Measurements from ENCODE around the gene SEPTIN11.

DNA sequence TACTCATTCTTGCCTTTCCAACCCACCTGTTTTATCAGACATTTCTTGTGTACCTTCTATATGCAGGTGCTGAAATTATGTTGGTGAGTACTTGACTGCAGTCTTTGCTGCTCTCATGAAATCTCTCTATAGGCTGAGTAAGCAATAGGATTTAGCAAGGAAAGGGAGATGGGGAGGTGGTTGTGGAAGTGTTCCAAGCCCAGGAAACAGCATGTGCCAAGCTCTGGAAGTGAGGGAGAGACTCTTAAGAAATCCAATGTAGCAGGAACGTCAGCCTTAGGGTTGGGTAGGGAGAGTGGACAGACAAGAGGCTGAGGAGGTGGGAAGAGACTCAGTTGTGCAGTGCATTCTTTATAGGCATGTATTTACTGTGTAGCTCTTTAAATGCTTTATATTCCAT, 5.6 kb downstream of the SEPTIN11 start:
- TF ChIP-seq, protein P1, sequence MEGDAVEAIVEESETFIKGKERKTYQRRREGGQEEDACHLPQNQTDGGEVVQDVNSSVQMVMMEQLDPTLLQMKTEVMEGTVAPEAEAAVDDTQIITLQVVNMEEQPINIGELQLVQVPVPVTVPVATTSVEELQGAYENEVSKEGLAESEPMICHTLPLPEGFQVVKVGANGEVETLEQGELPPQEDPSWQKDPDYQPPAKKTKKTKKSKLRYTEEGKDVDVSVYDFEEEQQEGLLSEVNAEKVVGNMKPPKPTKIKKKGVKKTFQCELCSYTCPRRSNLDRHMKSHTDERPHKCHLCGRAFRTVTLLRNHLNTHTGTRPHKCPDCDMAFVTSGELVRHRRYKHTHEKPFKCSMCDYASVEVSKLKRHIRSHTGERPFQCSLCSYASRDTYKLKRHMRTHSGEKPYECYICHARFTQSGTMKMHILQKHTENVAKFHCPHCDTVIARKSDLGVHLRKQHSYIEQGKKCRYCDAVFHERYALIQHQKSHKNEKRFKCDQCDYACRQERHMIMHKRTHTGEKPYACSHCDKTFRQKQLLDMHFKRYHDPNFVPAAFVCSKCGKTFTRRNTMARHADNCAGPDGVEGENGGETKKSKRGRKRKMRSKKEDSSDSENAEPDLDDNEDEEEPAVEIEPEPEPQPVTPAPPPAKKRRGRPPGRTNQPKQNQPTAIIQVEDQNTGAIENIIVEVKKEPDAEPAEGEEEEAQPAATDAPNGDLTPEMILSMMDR (conservative IDR thresholded peaks at IDR 0.05; ENCODE audit: low read depth, low read length): no peak
- TF ChIP-seq EZH2 (IDR thresholded peaks at IDR 0.05; ENCODE audit: borderline replicate concordance, low read depth, low read length, poor library complexity, severe bottlenecking): no peak
